ENCODE measurements around the gene MAP2K7. TPM values are rescaled to one million over a fixed set of nuclear protein-coding genes. Genes with fewer than 3 reads are reported as not detected.
A peak's percentile ranks its signal among the peaks of the same experiment; 100 is the strongest.

MAP2K7 gene
- total and polyA plus RNA-seq, 2 of the 4 experiments (the other 2 are of a cell fraction) = 4.1 to 15.6 TPM

DNA sequence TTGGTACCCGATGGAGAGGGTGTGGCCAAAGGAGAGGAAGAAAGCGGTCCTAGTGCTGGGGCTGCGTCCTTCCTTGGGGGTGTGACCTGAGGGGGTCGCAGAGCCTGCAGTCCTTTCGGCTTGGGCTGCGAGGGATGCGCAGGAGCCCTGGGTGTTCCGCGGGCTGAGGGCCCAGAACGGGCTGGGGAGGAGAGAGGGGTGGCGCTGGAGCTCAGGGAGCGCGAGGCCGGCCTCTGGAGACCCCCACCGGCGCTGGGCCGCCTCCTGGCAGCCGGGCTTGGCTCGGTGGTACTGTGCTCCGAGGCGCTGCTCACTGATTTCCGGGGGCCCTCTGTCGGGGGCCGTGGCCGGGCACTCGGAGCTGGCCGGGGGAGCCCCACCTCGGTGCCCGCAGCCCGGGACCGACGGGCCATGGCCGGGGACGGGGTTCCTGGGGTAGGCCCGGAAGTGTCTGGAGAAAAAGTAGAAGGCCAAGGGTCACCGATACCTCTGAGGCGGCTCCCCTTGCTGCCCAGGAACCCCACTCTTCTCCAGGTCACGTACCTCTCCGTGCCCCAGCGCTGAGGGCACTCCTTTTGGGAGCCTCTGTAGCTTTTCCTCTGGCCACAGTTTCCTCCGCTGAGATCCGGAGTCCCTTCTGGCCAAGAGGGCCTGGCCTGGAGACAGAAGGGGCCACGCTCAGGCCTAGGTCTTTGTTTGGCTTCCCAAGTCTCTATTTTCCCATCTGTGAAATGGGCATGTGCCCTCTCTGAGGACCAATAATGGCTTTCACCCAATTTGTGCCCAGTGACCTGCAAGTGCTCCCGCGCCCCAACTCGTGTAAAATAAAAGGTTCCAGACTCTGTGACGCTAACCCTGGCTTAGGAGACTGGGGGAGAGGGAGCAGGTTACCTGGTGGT is 31.1 kb upstream of the MAP2K7 start:
- no peak overlapping the region for H2AK5ac ChIP-seq (ENCODE audit: low read depth, low read length)
- H3K27ac ChIP-seq (ENCODE audit: insufficient read depth, low read length) = no peak overlapping the region
- no peak overlapping the region for H2BK120ac ChIP-seq (ENCODE audit: low read depth, low read length)
- peaks cover 8% of the 10 kb centered on the region for H4K20me1 ChIP-seq (ENCODE audit: insufficient read depth, low read length)
- H3K4me1 ChIP-seq (ENCODE audit: control insufficient read depth, insufficient read depth, low read length) = peaks cover 16% of the 10 kb centered on the region
- H4K91ac ChIP-seq (ENCODE audit: insufficient read depth, low read depth, low read length) = no peak overlapping the region
- H3K14ac ChIP-seq (replicated peaks; ENCODE audit: low read depth, low read length) = no peak overlapping the region
- H3K36me3 ChIP-seq (ENCODE audit: control insufficient read depth, insufficient read depth, low read length) = no peaks in the 10 kb centered on the region
- H3K9me1 ChIP-seq (ENCODE audit: insufficient read depth, low read length) = no peaks in the 10 kb centered on the region
- no peak overlapping the region for H3K56ac ChIP-seq (ENCODE audit: extremely low read depth, insufficient read depth, low read length)
- no peak overlapping the region for H3K23ac ChIP-seq (ENCODE audit: low read depth, low read length)
- H2BK15ac ChIP-seq (ENCODE audit: low read depth, low read length) = no peak overlapping the region
- no TSS peak for BruUV-seq (replicated peaks)
- ATAC-seq (ENCODE audit: low read depth) (no peak), DNase-seq (no peak)
- H3K4me2 ChIP-seq (ENCODE audit: low read depth, low read length) = peak overlapping the region; percentile 57; the same call in 1 of the 2 replicates
- ChIA-PET POLR2A (ENCODE audit: unreplicated experiment) (no interaction called here), CTCF (no interaction called here)
- no peak for TF ChIP-seq BHLHE40 (IDR thresholded peaks at IDR 0.05; ENCODE audit: low read depth, low read length)
- TF ChIP-seq, protein P1, sequence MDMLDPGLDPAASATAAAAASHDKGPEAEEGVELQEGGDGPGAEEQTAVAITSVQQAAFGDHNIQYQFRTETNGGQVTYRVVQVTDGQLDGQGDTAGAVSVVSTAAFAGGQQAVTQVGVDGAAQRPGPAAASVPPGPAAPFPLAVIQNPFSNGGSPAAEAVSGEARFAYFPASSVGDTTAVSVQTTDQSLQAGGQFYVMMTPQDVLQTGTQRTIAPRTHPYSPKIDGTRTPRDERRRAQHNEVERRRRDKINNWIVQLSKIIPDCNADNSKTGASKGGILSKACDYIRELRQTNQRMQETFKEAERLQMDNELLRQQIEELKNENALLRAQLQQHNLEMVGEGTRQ (IDR thresholded peaks at IDR 0.05; ENCODE audit: low read depth, low read length) = no peak
- no peak for TF ChIP-seq RCOR1 (IDR thresholded peaks at IDR 0.05; ENCODE audit: insufficient replicate concordance, low read length)
- TF ChIP-seq RFX5 (IDR thresholded peaks at IDR 0.05; ENCODE audit: low read depth, low read length) = no peak
- TF ChIP-seq, protein P2, sequence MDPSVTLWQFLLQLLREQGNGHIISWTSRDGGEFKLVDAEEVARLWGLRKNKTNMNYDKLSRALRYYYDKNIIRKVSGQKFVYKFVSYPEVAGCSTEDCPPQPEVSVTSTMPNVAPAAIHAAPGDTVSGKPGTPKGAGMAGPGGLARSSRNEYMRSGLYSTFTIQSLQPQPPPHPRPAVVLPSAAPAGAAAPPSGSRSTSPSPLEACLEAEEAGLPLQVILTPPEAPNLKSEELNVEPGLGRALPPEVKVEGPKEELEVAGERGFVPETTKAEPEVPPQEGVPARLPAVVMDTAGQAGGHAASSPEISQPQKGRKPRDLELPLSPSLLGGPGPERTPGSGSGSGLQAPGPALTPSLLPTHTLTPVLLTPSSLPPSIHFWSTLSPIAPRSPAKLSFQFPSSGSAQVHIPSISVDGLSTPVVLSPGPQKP (IDR thresholded peaks at IDR 0.05; ENCODE audit: borderline replicate concordance, low read depth, low read length) = no peak
- no peak for TF ChIP-seq POLR2A (IDR thresholded peaks at IDR 0.05; ENCODE audit: low read depth, low read length)
- no peak for TF ChIP-seq MXI1 (IDR thresholded peaks at IDR 0.05; ENCODE audit: borderline replicate concordance, low read depth, low read length)
- TF ChIP-seq NFE2L2 (IDR thresholded peaks at IDR 0.05; ENCODE audit: low read depth, low read length) = no peak
- TF ChIP-seq, protein P3, sequence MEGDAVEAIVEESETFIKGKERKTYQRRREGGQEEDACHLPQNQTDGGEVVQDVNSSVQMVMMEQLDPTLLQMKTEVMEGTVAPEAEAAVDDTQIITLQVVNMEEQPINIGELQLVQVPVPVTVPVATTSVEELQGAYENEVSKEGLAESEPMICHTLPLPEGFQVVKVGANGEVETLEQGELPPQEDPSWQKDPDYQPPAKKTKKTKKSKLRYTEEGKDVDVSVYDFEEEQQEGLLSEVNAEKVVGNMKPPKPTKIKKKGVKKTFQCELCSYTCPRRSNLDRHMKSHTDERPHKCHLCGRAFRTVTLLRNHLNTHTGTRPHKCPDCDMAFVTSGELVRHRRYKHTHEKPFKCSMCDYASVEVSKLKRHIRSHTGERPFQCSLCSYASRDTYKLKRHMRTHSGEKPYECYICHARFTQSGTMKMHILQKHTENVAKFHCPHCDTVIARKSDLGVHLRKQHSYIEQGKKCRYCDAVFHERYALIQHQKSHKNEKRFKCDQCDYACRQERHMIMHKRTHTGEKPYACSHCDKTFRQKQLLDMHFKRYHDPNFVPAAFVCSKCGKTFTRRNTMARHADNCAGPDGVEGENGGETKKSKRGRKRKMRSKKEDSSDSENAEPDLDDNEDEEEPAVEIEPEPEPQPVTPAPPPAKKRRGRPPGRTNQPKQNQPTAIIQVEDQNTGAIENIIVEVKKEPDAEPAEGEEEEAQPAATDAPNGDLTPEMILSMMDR (conservative IDR thresholded peaks at IDR 0.05; ENCODE audit: low read depth, low read length) = no peak
- no peak for TF ChIP-seq MAZ (IDR thresholded peaks at IDR 0.05; ENCODE audit: borderline replicate concordance, low read depth, low read length)
- no peak for TF ChIP-seq CHD1 (IDR thresholded peaks at IDR 0.05; ENCODE audit: low read depth, low read length)
- no peak for TF ChIP-seq MAFK (IDR thresholded peaks at IDR 0.05; ENCODE audit: low read depth, low read length)
- no peak for TF ChIP-seq FOS (IDR thresholded peaks at IDR 0.05; ENCODE audit: low read depth, low read length)
- no peak for TF ChIP-seq CEBPB (IDR thresholded peaks at IDR 0.05; ENCODE audit: low read depth, low read length)
- intact Hi-C loops (cut with micrococcal nuclease) = no loop called here
- no peak overlapping the region for H2BK20ac ChIP-seq (ENCODE audit: low read depth, low read length)
- dilution Hi-C loops (cut with HindIII; ENCODE audit: low sequenced_read_pairs, unreplicated experiment) = no loop called here
- no peak overlapping the region for H2BK5ac ChIP-seq (ENCODE audit: low read depth, low read length, poor library complexity, severe bottlenecking)
- H3K4ac ChIP-seq (ENCODE audit: low read depth, low read length) = no peak overlapping the region
- no peaks in the 10 kb centered on the region for H3K79me1 ChIP-seq (ENCODE audit: low read depth in 1 of 2, low read length in 2 of 2)
- H4K8ac ChIP-seq (ENCODE audit: low read depth in 2 of 2, low read length in 2 of 2) = no peak overlapping the region
- no peaks in the 10 kb centered on the region for H3K9me3 ChIP-seq (ENCODE audit: control insufficient read depth, insufficient read depth, low read length)
- H3K9ac ChIP-seq (ENCODE audit: low read depth, low read length) = no peak overlapping the region
- H2AK9ac ChIP-seq (replicated peaks; ENCODE audit: low read depth, low read length, poor library complexity) = peak overlapping the region; percentile 34
- no peak overlapping the region for H3K18ac ChIP-seq (ENCODE audit: low read depth, low read length)
- H3K4me3 ChIP-seq (ENCODE audit: insufficient read depth, low read depth, low read length) = no peak overlapping the region
- WGBS, 2 experiments (ENCODE audit: extremely low coverage in 2 of 2, insufficient read length in 1 of 2) = 56% methylated on average over 8 of the region's 47 CpGs; no CpG with 5 or more reads in 1 of the 2 experiments
- peak overlapping the region; percentile 95 for H2AFZ ChIP-seq (replicated peaks; ENCODE audit: low read length, poor library complexity)
- H4K5ac ChIP-seq (ENCODE audit: low read depth, low read length) = no peak overlapping the region
- in situ Hi-C loops (cut with MboI; ENCODE audit: low sequenced_read_pairs) = no loop called here
- H3K27me3 ChIP-seq (ENCODE audit: control insufficient read depth, insufficient read depth, low read length) = peaks cover 32% of the 10 kb centered on the region
